Urothelium cell line (cell line): ENCODE data around the gene TAB3.
"Not testable (repeated sequence)": the region's sequence is repeated elsewhere in the genome, so short reads cannot be mapped to it uniquely, and the experiment has no call there.

Experiments
- DNase-seq: peaks from one replicate; pipeline ENCODE4 v3.0.0; 2011; ENCODE audit warnings: low spot score, mixed read lengths
- FAIRE-seq: peaks from 2 replicates; lab custom pipeline; 2011; peaks lifted over from hg19 to GRCh38; lab: Jason Lieb, UNC

TAB3 gene

GRCh38 chrX:30821116-30821515 is 67.9 kb downstream of the TAB3 start:
- FAIRE-seq (no peak), DNase-seq (no peak)

- DNase-seq (no peak), FAIRE-seq (no peak)
These were observed 70.0 kb downstream of the TAB3 start for GRCh38 chrX:30819080-30819479.

- DNase-seq, result no peak
- no peak for FAIRE-seq
These were observed 73.0 kb downstream of the TAB3 start for GRCh38 chrX:30816079-30816478.

- no peak for DNase-seq
- no peak for FAIRE-seq
These were observed 74.1 kb downstream of the TAB3 start for GRCh38 chrX:30814978-30815377.

GRCh38 chrX:30812326-30812725 is 76.7 kb downstream of the TAB3 start:
- FAIRE-seq (no peak), DNase-seq (no peak)

- DNase-seq, result no peak
- no peak for FAIRE-seq
These were observed 82.8 kb downstream of the TAB3 start for GRCh38 chrX:30806187-30806728.

GRCh38 chrX:30804462-30804861 is 84.6 kb downstream of the TAB3 start:
- DNase-seq (no peak), FAIRE-seq (no peak)

GRCh38 chrX:30800901-30801300 is 88.2 kb downstream of the TAB3 start:
- DNase-seq, result no peak
- FAIRE-seq, result no peak

- no peak for FAIRE-seq
- no peak for DNase-seq
These were observed 89.7 kb downstream of the TAB3 start for GRCh38 chrX:30799327-30799726.

GRCh38 chrX:30798810-30799209 is 90.2 kb downstream of the TAB3 start:
- DNase-seq (no peak), FAIRE-seq (no peak)

GRCh38 chrX:30797301-30797700 is 91.8 kb downstream of the TAB3 start:
- DNase-seq, FAIRE-seq: not testable (repeated sequence)

- DNase-seq, result no peak
- no peak for FAIRE-seq
These were observed 92.8 kb downstream of the TAB3 start for GRCh38 chrX:30795981-30796958.

- no peak for DNase-seq
- no peak for FAIRE-seq
These were observed 94.6 kb downstream of the TAB3 start for GRCh38 chrX:30794497-30794896.

GRCh38 chrX:30793767-30794103 is 95.3 kb downstream of the TAB3 start:
- no peak for FAIRE-seq
- DNase-seq, result no peak

- DNase-seq (no peak), FAIRE-seq (no peak)
These were observed 95.8 kb downstream of the TAB3 start for GRCh38 chrX:30793075-30793766.

GRCh38 chrX:30791296-30792278 is 97.5 kb downstream of the TAB3 start:
- FAIRE-seq, result no peak
- no peak for DNase-seq

- FAIRE-seq, result no peak
These were observed 102.0 kb downstream of the TAB3 start for GRCh38 chrX:30787012-30787411.

GRCh38 chrX:30786374-30786773 is 102.7 kb downstream of the TAB3 start:
- FAIRE-seq (no peak), DNase-seq (no peak)

More at GRCh38 chrX:30787012-30787411, 102.0 kb downstream of the TAB3 start:
- DNase-seq, result no peak

GRCh38 chrX:30781711-30782444 is 107.2 kb downstream of the TAB3 start:
- DNase-seq (no peak), FAIRE-seq (no peak)
